H4 (cell line): Measurements from ENCODE around the gene ABAT. TPM values are rescaled to one million over a fixed set of nuclear protein-coding genes. Genes with fewer than 3 reads are reported as not detected.
"Not testable (repeated sequence)": the region's sequence is repeated elsewhere in the genome, so short reads cannot be mapped to it uniquely, and the experiment has no call there.

Experiments used
- DNase-seq: peaks from one replicate; pipeline ENCODE4 v3.0.0-alpha.2; 2015; ENCODE audit warnings: low spot score
- total RNA-seq: library from RNA; depleted of rRNA; stranded (reverse); fragments of >200 nt; shearing (Covaris generic); gene quantifications from 2 replicates; pipeline ENCODE4 v1.2.3, GENCODE V29; 2014

ABAT gene
- total RNA-seq, 1 experiment from 2014 or later = 2.0 TPM

GRCh38 chr16:8682551-8683259 lies 8.3 kb downstream of the ABAT start:
- no peak for DNase-seq

GRCh38 chr16:8683640-8684039 lies 9.2 kb downstream of the ABAT start:
- DNase-seq = no peak

GRCh38 chr16:8685617-8686016 lies 11.2 kb downstream of the ABAT start:
- no peak for DNase-seq

- no peak for DNase-seq
Measured at GRCh38 chr16:8686031-8686621, 11.7 kb downstream of the ABAT start.

GRCh38 chr16:8686879-8687278 lies 12.5 kb downstream of the ABAT start:
- DNase-seq = no peak

GRCh38 chr16:8689686-8690085 lies 15.3 kb downstream of the ABAT start:
- no peak for DNase-seq

- no peak for DNase-seq
Measured at GRCh38 chr16:8691728-8692127, 17.3 kb downstream of the ABAT start.

- DNase-seq = no peak
Measured at GRCh38 chr16:8694795-8695728, 20.6 kb downstream of the ABAT start.

- no peak for DNase-seq
Measured at GRCh38 chr16:8696880-8697279, 22.5 kb downstream of the ABAT start.

GRCh38 chr16:8697965-8698364 lies 23.5 kb downstream of the ABAT start:
- no peak for DNase-seq

GRCh38 chr16:8703693-8704092 lies 29.3 kb downstream of the ABAT start:
- no peak for DNase-seq

- no peak for DNase-seq
Measured at GRCh38 chr16:8704098-8704497, 29.7 kb downstream of the ABAT start.

- DNase-seq = not testable (repeated sequence)
Measured at GRCh38 chr16:8705100-8705822, 30.8 kb downstream of the ABAT start.

GRCh38 chr16:8708536-8708935 lies 34.1 kb downstream of the ABAT start:
- DNase-seq = no peak

- DNase-seq = no peak
Measured at GRCh38 chr16:8712589-8713361, 38.4 kb downstream of the ABAT start.

- no peak for DNase-seq
Measured at GRCh38 chr16:8713635-8714172, 39.3 kb downstream of the ABAT start.

- no peak for DNase-seq
Measured at GRCh38 chr16:8714174-8714573, 39.8 kb downstream of the ABAT start.

- no peak for DNase-seq
Measured at GRCh38 chr16:8714807-8715206, 40.4 kb downstream of the ABAT start.

GRCh38 chr16:8716052-8716451 lies 41.6 kb downstream of the ABAT start:
- no peak for DNase-seq

- DNase-seq = peak; percentile 58
Measured at GRCh38 chr16:8716592-8716991, 42.2 kb downstream of the ABAT start.

GRCh38 chr16:8717469-8717868 lies 43.1 kb downstream of the ABAT start:
- DNase-seq = no peak
